Small intestine (tissue), 7 donors: ENCODE measurements around the gene TLR2. TPM values are rescaled to one million over a fixed set of nuclear protein-coding genes. Genes with fewer than 3 reads are reported as not detected.

ENCODE experiments used
- DNase-seq, 2 donors: peaks; one replicate each; pipeline versions ENCODE4 v3.0.0 to v3.0.0-alpha.2; 2013
- FAIRE-seq: peaks from 2 replicates; lab custom pipeline; 2012; peaks lifted over from hg19 to GRCh38; lab: Jason Lieb, UNC
- H3K27ac ChIP-seq, 3 donors: one replicate each; pipeline ENCODE4 v1.5.1; 2013; ENCODE audit warnings: low read length in 2 of 3, mild to moderate bottlenecking in 2 of 3, control low read depth in 1 of 3, inconsistent platforms in 1 of 3, low read depth in 1 of 3, moderate library complexity in 1 of 3
- H3K27me3 ChIP-seq, 3 donors: one replicate each; pipeline ENCODE4 v1.6.1; 2013; ENCODE audit warnings: low read length in 3 of 3, inconsistent platforms in 1 of 3; ENCODE audit not compliant: control insufficient read depth in 3 of 3, insufficient read depth in 3 of 3
- H3K36me3 ChIP-seq, 3 donors: one replicate each; pipeline ENCODE4 v1.6.1; 2013; ENCODE audit warnings: low read length in 3 of 3, inconsistent platforms in 1 of 3, low read depth in 1 of 3, mild to moderate bottlenecking in 1 of 3, moderate library complexity in 1 of 3; ENCODE audit not compliant: control insufficient read depth in 3 of 3, insufficient read depth in 2 of 3
- H3K4me1 ChIP-seq, 3 donors: one replicate each; pipeline ENCODE4 v1.6.1; 2013; ENCODE audit warnings: low read length in 2 of 3, inconsistent platforms in 1 of 3, low read depth in 1 of 3, mild to moderate bottlenecking in 1 of 3, moderate library complexity in 1 of 3; ENCODE audit not compliant: control insufficient read depth in 3 of 3, insufficient read depth in 2 of 3
- H3K4me3 ChIP-seq, 3 donors: one replicate each; pipeline ENCODE4 v1.5.1; 2013; ENCODE audit warnings: low read length in 3 of 3, control low read depth in 1 of 3, inconsistent platforms in 1 of 3, low read depth in 1 of 3, mild to moderate bottlenecking in 1 of 3, moderate library complexity in 1 of 3
- H3K9me3 ChIP-seq, 2 donors: one replicate each; pipeline ENCODE4 v1.6.1; 2013; ENCODE audit warnings: low read depth in 1 of 2, low read length in 1 of 2; ENCODE audit not compliant: control insufficient read depth in 2 of 2, insufficient read depth in 1 of 2
- WGBS, 3 donors: extraction: QIAGEN DNeasy Blood & Tissue Kit; methylation state at CpG; one replicate each; pipeline ENCODE4 v1.1.7; 2013; 5-methylcytosine and 5-hydroxymethylcytosine counted together
- polyA plus RNA-seq, 4 donors: library from polyadenylated mRNA; stranded (reverse) in 3 of 4; unstranded in 1 of 4; fragments of 200-250 nt in 3 of 4; fragments of 120-200 nt in 1 of 4; gene quantifications; one replicate each; pipeline versions ENCODE4 v1.2.1 to v1.2.3, GENCODE V29; 2013
- donor health status: healthy with polysubstance abuse.
- donor health status: control.
- donor health status: control.
- donor health status: Bipolar disorder and iron deficiency.
- donor health status: healthy.

TLR2 gene
- polyA plus RNA-seq, 4 donors, result 1.4 to 11.2 (median 3.1) TPM

DNA sequence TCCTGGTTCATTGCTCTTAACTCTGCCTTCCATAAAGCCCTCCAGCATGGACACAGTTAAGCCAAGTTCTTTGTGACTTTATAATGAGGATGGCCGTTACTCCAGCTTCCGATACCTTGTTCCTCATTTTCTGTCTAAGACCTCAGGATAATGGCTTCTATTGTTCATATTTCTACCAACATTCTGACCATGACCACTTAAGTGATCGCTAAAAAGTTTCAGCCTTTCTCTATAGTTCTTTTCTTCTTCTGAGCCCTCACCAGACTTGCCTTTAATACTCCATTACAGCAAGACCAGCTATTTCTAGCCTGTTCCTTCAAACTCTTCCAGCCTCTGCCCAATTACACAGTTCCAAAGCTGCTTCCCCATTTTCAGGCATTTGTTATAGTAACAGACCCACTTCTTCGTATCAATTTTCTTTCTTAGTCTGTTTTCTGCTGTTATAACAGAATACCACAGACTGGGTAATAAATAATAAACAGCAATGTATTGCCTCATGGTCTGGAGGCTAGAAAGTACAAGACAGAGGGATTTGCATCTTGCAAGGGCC lies 63.4 kb downstream of the TLR2 start:
- no peak for FAIRE-seq
- Histone ChIP-seq H3K36me3 (no peaks in the 10 kb centered on the region), H3K27me3 (peaks cover 0 to 3% (median 0%) of the 10 kb centered on the region in 3 donors), H3K4me1 (no peaks in the 10 kb centered on the region), H3K4me3 (no peak overlapping the region), H3K27ac (no peak overlapping the region), H3K9me3 (no peaks in the 10 kb centered on the region)
- WGBS, 3 donors, result 75 to 77% (median 76%) methylated on average over 4 of the region's 4 CpGs
- DNase-seq, result no peak

DNA sequence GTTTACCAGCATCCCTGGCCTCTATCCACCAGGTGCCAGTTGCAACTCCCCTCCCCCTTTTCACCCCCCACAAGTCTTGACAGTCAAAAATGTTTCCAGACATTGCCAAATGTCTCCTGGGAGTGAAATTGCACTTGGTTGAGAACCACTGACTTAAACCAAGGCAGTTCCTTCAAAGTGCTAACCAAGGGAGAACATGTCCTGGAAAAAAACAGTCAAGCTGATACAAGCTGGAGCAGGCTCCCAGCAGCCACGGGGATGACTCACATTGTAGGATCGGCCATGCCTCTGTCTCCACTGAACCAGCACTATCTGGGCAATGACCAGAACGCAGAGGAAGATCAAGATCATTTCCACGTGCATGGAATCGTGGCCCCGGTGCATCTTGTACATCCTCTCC lies 64.3 kb downstream of the TLR2 start:
- H3K27ac ChIP-seq, result no peak overlapping the region
- no peaks in the 10 kb centered on the region for H3K4me1 ChIP-seq
- DNase-seq (no peak), FAIRE-seq (no peak)
- H3K36me3 ChIP-seq, result no peaks in the 10 kb centered on the region
- peaks cover 0 to 3% (median 0%) of the 10 kb centered on the region in 3 donors for H3K27me3 ChIP-seq
- H3K9me3 ChIP-seq, result no peaks in the 10 kb centered on the region
- H3K4me3 ChIP-seq, result no peak overlapping the region
- WGBS, 3 donors, result 72 to 84% (median 76%) methylated on average over 6 of the region's 6 CpGs

DNA sequence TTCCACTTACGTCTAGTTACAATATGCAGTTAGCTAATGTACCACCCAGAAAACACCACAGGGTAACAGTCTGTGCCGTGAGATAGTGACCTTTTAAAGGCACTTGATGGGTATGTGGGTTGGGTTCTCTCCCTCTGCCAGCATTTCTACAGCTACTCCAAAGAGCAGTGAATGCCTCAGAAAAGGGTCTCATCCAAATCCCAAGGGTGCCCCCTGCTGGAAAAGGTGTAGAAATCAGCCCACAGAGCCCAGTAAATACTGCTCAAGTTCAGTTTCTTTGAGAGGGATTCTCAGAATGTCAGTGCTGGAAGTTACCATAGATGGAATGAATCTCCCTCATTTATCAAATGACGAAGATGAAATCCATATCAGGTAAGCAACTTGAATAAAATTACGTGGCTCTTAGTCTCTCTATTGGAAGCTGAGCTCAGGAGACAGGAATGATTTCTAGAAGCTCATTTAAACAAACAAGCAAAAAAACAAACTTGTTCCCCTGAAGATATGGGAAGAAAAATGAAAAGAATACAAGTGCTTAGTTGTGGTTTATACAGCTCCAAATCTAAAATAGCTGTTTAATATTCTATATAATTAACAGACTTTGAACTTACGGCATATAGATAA lies 66.2 kb downstream of the TLR2 start:
- DNase-seq (peak; percentile 69 to 80), FAIRE-seq (peak; percentile 10)
- peaks cover 0 to 3% (median 0%) of the 10 kb centered on the region in 3 donors for H3K27me3 ChIP-seq
- no peak overlapping the region for H3K27ac ChIP-seq
- H3K36me3 ChIP-seq, result no peaks in the 10 kb centered on the region
- H3K4me3 ChIP-seq, result no peak overlapping the region
- H3K9me3 ChIP-seq, result peaks cover 0 to 11% of the 10 kb centered on the region in 2 donors
- WGBS, 3 donors, result 17 to 33% (median 26%) methylated on average over 5 of the region's 5 CpGs
- H3K4me1 ChIP-seq, result no peaks in the 10 kb centered on the region

DNA sequence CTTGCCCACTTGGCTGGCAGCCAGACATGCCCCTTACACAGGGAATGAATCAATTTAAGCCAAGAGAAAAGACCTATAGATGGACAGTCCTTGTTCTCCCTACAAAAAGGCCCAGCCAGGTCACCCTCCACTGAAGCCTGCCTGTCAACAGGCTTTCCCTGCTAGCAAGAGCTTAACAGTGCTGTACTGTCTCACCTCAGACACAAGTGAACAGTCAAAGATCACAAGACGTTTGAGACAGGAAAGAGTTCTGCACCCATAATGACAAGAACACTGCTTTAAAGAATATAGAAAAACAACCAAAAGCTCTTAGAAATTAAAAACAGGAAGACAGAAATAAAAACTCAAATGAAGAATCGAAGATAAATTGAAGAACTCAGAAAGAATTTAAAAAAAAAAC lies 71.1 kb downstream of the TLR2 start:
- H3K36me3 ChIP-seq, result no peaks in the 10 kb centered on the region
- peaks cover 0 to 8% (median 0%) of the 10 kb centered on the region in 3 donors for H3K4me1 ChIP-seq
- no peak overlapping the region for H3K4me3 ChIP-seq
- DNase-seq (no peak), FAIRE-seq (no peak)
- no peak overlapping the region for H3K27ac ChIP-seq
- WGBS, 3 donors, result 60 to 70% (median 63%) methylated on average over 2 of the region's 2 CpGs
- H3K27me3 ChIP-seq, result peaks cover 3 to 35% (median 16%) of the 10 kb centered on the region in 3 donors
- peaks cover 0 to 11% of the 10 kb centered on the region in 2 donors for H3K9me3 ChIP-seq

Other genes starting within 250 kb of the TLR2 start
- 1 to 10 TPM in 2 of 4 donors, under 1 TPM in 2; 0.22 to 9.1 (median 1.9) TPM for gene TMEM131L, start 217.9 kb upstream of the TLR2 start, polyA plus RNA-seq
- gene RNF175, start 75.7 kb downstream of the TLR2 start, polyA plus RNA-seq, result under 1 TPM in 2 of 4 donors, not detected in 2; 0.38 to 0.72 TPM
- gene SFRP2, start 104.8 kb downstream of the TLR2 start, polyA plus RNA-seq, result 10 to 100 TPM in 1 of 4 donors, 1 to 10 TPM in 1, not detected in 2; 1.1 to 11.6 TPM